NCI-H1694 treated with DMSO at 0.1 percent for 48 hours (cell line): ENCODE measurements around the gene CRIM1.

Experiments
- DNase-seq: peaks from one replicate; lab custom pipeline; 2025; lab: John Stamatoyannopoulos, UW

CRIM1 gene

GRCh38 chr2:36482576-36483214, 127.1 kb downstream of the CRIM1 start:
- no peak for DNase-seq

- DNase-seq = no peak
Measured at GRCh38 chr2:36483290-36483689, 127.7 kb downstream of the CRIM1 start.

GRCh38 chr2:36484454-36484853, 128.9 kb downstream of the CRIM1 start:
- no peak for DNase-seq

GRCh38 chr2:36485521-36485920, 129.9 kb downstream of the CRIM1 start:
- DNase-seq = no peak

GRCh38 chr2:36486521-36487044, 131.0 kb downstream of the CRIM1 start:
- no peak for DNase-seq

DNA sequence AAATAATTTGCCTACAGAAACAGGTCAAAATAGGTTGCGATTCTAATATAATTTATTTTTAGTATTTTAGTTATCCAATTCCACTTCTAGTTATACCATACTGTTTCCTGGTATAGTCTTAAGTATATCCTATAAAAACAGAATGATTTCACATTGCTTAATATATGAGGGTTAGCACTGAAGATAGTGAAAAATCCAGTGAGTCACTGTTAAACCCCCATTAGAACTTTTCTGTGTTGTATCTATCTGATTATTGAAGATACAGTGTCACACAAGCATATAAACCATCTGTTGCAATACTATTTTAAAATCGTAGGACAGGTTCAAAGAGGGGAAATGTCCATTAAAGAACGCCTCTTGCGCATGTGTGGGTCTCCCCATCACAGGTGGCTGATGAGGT, 132.4 kb downstream of the CRIM1 start:
- DNase-seq = no peak

DNA sequence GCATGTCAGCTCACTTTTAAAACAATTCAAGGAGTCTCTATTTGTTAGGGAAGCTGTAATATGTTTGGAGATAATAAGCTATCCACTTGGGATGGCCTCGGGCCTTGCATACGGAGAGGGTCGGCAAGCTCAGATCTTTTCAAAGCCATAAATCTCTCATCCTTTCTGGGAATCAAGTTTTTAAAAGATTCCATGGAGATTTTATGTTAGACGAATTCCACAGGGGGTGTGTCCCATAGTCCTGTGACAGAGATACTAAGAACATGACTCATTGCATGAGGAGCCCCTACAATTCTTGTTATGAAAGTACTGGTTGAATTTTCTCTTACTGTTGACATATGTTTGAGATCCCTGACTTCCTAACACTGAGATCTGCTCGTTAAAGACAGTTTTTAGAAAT, 133.7 kb downstream of the CRIM1 start:
- DNase-seq = no peak

DNA sequence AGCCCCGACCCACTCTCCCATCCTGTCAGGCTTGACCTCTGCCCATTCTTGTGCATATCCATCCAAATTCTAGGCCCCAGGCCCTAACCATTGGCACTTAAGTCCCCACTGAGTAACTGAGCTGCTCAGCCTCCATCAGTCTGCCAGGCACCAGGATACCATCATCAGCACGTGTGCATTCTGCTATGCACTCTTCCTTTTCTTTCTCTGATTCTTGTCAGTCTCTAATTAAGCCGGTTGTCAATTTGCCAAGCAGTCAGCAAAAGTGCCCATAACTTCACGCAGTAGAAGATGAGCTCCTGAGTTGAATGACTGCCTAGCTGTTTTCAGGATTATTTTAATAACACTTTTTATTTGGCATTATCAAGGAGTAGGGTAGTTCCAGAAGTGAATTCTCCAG, 135.2 kb downstream of the CRIM1 start:
- DNase-seq = no peak

DNA sequence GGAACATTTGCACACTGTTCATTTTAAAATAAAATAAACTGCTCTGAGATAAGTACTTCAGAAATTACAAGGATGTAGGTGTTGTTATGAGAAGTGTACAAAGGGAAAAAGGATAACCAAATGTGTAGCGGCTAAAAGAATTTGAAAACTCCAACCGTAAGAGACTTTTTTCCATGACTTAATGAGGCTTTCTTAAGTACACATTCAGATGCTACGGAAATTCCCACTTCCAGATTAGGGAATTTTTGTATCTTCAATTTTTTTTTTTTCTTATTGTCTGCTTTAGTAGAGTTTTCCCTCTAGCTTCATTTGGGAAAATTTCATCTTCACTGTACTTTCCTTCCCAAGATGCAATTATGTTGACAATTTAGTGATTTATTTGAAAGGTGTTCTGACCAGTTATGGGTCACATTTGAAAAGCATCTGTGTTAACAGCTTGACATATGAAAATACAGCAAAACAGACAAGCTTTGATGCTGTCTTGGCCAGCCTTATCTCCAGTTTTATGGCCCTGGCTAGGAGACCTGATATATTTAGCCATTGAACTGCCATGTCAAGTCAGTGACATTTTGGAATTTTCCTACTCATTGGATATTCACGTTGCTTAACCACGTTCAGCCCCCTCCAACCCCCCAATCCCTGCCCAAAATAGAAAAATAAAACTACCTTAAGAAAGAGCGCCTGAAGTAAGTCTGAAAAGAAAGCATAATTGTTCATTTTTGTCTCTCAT, 136.8 kb downstream of the CRIM1 start:
- no peak for DNase-seq

- no peak for DNase-seq
Measured at GRCh38 chr2:36493306-36493705, 137.7 kb downstream of the CRIM1 start.

- DNase-seq = no peak
Measured at GRCh38 chr2:36497570-36498163, 142.1 kb downstream of the CRIM1 start.

DNA sequence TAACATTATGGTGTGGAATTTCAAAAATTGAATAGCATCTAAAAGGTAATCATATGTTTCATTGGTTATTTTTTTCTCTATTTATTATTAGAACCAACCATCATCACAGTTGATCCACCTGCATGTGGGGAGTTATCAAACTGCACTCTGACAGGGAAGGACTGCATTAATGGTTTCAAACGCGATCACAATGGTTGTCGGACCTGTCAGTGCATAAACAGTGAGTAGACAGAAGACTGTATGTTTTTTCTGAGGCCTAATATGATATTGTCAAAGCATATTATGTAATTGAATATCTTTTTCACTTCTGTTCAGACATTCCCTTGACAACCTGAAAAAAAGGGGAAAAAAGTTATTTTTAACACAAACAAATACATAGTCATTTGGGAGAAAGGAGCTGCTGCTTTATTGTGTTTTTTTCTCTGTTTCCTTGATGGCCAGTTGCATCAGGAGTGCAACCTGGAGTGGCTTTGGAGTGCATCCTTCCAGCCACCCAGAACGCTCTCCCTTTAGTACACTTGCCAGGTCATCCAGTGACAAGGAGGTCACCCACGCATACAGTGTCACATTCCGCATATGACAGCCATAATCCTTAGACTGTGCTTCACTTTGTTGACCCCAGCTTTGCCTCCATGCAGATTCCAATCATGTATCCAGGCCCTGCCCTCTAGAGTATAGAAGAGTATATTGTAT, 143.7 kb downstream of the CRIM1 start:
- no peak for DNase-seq

- no peak for DNase-seq
Measured at GRCh38 chr2:36500072-36500471, 144.5 kb downstream of the CRIM1 start.

- DNase-seq = no peak
Measured at GRCh38 chr2:36502081-36502480, 146.5 kb downstream of the CRIM1 start.

DNA sequence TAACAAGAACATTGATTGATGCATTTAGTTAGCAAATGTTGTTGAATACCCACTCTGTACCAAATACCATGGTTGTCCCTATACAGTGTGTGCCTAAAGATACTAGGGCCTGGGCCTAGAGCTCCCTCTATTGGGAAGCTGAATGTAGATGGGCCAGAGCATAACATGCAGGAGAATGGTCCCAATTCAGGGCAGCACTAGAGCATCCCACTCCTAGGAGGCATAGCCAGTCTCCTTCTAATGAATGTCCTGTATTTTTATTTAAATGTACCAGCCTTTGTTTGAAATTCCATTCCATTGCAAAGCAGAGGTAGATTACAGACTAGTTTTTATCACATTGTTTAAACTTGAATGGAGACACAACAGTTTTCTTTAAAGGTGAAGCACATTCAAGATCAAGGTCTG, 151.8 kb downstream of the CRIM1 start:
- peak; percentile 29 for DNase-seq

DNA sequence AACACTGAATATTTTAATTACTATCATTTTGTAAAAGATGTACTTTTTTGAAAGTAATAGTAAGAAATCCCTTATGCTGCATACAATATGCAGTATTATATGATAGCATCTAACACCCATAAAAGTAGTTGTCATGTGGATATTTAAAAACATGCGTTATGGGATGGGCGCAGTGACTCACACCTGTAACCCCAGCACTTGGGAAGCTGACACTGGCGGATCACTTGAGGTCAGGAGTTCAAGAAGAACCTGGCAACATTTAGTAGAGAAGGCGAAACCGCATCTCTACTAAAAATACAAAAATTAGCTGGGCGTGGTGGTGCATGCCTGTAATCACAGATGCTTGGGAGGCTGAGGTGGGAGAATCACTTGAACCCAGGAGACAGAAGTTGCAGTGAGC, 153.5 kb downstream of the CRIM1 start:
- no peak for DNase-seq

DNA sequence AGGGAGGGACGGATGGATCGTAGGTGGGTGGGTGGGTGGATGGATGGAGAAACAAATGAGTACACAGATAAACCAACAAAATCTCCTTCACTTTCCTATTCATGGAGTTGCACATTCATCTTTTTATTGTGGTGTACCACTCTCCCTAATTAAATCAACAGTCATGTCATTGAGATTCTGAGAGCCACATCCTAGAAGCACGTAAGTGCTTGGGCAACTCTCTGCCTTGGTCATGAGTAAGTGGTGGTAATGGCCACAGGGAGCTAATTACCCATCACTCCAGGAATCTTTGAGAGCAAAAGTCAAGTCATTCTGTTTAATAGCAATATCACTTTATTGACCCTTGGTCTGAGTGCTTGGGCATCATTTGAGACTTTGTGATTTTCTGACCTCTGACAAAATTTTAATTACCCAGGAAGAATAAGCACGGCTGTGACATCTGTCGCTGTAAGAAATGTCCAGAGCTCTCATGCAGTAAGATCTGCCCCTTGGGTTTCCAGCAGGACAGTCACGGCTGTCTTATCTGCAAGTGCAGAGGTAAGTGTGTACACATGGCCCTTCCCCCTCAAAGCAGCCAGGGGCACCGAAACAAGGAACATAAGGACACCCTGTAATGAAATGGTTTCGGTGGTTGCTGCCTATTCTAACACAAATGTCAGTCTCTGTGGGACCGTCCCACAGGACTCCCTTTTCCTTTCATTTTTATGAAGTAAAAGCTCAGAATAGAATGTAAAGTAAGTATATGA, 156.5 kb downstream of the CRIM1 start:
- no peak for DNase-seq

DNA sequence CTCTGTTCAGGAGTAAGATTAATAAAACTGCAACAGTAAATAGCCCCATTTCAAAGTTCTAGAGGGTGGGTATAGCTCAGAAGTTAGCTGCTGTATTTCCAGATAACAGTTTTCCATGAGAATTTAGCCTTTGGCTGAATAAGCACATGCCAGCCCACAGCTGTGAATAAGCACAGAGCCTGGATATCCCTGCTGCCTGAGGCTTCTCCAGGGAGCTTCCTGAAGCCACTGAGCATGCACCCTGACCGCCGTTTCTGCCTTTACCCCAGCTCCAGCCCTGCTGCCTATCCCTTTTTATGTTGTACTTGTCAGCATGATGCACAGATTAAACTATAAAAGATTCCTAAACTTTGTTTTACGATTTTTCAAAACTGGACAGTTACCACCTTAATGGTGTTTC, 157.1 kb downstream of the CRIM1 start:
- no peak for DNase-seq

GRCh38 chr2:36513661-36514060, 158.1 kb downstream of the CRIM1 start:
- no peak for DNase-seq

GRCh38 chr2:36515538-36515937, 160.0 kb downstream of the CRIM1 start:
- no peak for DNase-seq

DNA sequence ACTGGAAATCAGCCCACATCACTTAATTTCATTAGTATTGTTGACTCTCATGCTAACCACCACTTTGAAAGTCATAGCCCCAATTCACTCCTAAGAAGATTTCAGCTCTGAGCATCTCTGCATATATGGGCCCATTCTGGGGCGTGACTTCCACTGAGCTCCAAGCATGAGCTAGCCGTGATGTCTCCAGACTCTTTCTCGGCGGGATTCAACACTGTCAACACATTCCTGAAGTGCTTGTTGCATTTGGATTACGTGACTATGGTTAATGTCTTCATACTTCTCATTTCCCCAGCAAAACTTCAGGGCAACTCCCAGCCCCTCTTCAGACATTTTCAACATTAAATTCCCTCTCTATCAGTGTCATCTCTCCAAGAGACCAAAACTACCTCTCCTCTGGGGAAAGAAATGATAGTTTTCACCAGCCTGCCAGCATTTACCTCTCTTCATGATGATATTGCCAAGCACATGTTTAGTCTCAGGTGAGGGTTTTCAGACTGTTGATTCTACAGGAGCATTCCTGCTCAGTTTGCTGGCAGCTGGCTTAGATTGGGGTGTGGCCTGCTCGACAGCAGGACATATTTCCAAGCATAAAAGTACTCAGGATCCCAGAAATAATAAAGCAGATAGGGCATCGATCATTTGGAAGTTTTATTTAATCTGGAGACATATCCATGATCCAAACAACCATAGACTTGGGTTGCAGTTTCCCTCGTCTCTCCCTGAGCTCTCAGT, 160.7 kb downstream of the CRIM1 start:
- DNase-seq = no peak
